GM19328 (cell line): Measurements from ENCODE around the gene LMBR1.

Experiments used
- ATAC-seq: cut with Tn5 transposase; IDR thresholded peaks from one replicate; pipeline ENCODE4 v1.9.1; 2021; ENCODE audit warnings: mild to moderate bottlenecking, moderate library complexity; ENCODE audit not compliant: unreplicated experiment

LMBR1 gene

GRCh38 chr7:156764766-156765165 lies 128.2 kb downstream of the LMBR1 start:
- ATAC-seq: no peak

GRCh38 chr7:156764016-156764669 lies 128.8 kb downstream of the LMBR1 start:
- no peak for ATAC-seq

GRCh38 chr7:156759579-156760202 lies 133.3 kb downstream of the LMBR1 start:
- no peak for ATAC-seq

GRCh38 chr7:156759143-156759542 lies 133.8 kb downstream of the LMBR1 start:
- ATAC-seq: no peak

GRCh38 chr7:156754201-156754600 lies 138.8 kb downstream of the LMBR1 start:
- no peak for ATAC-seq

GRCh38 chr7:156753630-156754029 lies 139.4 kb downstream of the LMBR1 start:
- ATAC-seq: no peak

GRCh38 chr7:156753229-156753560 lies 139.8 kb downstream of the LMBR1 start:
- no peak for ATAC-seq

- ATAC-seq: no peak
Measured at GRCh38 chr7:156752367-156753228, 140.4 kb downstream of the LMBR1 start.

- ATAC-seq: no peak
Measured at GRCh38 chr7:156751319-156751718, 141.7 kb downstream of the LMBR1 start.

GRCh38 chr7:156747718-156748117 lies 145.3 kb downstream of the LMBR1 start:
- ATAC-seq: no peak

- no peak for ATAC-seq
Measured at GRCh38 chr7:156746891-156747290, 146.1 kb downstream of the LMBR1 start.

GRCh38 chr7:156739596-156739995 lies 153.4 kb downstream of the LMBR1 start:
- no peak for ATAC-seq

- ATAC-seq: no peak
Measured at GRCh38 chr7:156735851-156736250, 157.1 kb downstream of the LMBR1 start.

GRCh38 chr7:156733638-156734037 lies 159.3 kb downstream of the LMBR1 start:
- ATAC-seq: no peak

- ATAC-seq: no peak
Measured at GRCh38 chr7:156732091-156732625, 160.8 kb downstream of the LMBR1 start.

- ATAC-seq: no peak
Measured at GRCh38 chr7:156731651-156732050, 161.3 kb downstream of the LMBR1 start.

- no peak for ATAC-seq
Measured at GRCh38 chr7:156725936-156726335, 167.0 kb downstream of the LMBR1 start.

- no peak for ATAC-seq
Measured at GRCh38 chr7:156725073-156725472, 167.9 kb downstream of the LMBR1 start.

GRCh38 chr7:156722043-156722826 lies 170.7 kb downstream of the LMBR1 start:
- no peak for ATAC-seq

GRCh38 chr7:156703773-156704482 lies 189.1 kb downstream of the LMBR1 start:
- no peak for ATAC-seq
